Stimulated activated CD8-positive, alpha-beta memory T cell treated with anti-CD3 and anti-CD28 coated beads, Interleukin-7, amount 100 ng/mL, for 48 hours (primary cell): ENCODE measurements around the gene KATNAL1.

ENCODE experiments used
- DNase-seq, 2 donors: peaks; one replicate each; pipeline ENCODE4 v3.0.0-alpha.2; 2020; ENCODE audit warnings: low read depth in 1 of 2; ENCODE audit errors: extremely low read depth in 1 of 2

KATNAL1 gene

DNA sequence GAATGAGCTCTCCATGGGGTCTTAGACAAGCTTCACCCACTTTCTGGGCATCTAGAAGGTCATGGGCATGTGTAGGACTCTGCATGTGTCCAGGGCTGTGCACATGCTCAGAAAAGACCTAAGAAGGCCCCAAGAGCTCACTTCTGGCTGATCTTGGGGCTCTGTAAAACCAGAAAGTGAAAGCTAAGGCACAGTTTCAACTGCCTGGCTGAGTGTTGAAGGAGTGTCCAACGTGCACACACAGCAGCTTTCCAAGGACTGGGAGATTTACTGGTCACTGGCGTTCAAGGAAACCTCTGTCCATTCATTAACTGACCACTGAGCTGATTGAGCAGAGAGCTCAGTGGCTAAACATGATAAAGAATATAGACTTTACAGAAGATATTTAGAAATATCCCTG is 137.9 kb downstream of the KATNAL1 start:
- DNase-seq, result no peak

DNA sequence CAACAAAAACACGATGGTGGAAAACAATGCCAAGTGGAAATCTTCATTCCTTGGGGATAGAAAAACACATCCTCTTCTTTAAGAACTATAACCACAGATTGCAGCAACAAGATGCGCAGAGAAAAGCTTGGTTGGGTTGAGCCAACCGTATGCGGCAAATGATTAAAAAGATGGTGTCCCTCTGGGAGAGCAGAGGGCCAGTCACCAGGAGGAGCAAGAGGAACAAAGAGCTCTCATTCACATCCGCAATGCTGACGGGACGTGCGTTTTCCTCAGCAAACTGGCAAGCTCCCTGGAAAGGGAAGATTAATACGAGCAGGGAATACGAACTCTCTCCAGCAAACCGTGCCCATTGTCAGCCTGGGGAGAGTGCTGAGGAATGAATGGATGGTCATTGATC is 141.6 kb downstream of the KATNAL1 start:
- no peak for DNase-seq

DNA sequence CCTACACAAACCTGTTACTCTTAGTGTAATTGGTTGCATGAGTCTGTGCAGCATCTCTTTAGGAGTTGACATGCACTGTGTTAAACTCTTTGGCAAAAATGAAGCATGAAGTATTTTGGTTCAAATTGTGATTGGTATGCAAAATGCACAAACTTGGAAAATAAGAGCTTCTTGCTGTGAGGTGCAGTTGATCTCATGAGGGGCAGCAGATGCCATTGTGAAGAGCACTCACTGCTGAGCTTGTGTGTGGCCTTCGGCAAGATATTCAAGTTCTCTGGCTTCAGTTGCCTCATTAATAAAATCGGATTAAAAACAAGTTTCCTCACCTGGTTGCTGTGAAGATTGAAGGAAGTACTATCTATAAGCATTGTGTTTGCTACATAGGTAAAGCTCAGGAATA is 142.3 kb downstream of the KATNAL1 start:
- DNase-seq, result no peak

DNA sequence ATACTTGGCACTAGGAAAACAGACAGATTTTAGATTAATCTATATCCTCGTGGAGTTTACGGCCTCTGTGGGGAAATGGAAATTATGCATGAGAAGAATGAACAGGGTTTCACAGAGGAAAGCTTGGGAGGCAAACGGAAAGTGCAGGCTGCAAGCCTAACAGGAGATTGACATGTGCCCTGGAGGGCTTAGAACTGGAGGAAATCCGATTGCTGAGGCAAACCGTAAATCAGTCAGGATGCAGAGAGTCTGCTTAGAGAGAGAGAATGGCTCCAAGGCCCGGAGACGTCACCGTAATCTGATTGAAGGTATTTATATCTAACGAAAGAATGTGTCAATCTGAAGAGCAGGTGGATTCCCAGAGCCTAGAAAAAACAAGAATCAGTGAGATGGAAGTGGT is 143.2 kb downstream of the KATNAL1 start:
- DNase-seq, result no peak

DNA sequence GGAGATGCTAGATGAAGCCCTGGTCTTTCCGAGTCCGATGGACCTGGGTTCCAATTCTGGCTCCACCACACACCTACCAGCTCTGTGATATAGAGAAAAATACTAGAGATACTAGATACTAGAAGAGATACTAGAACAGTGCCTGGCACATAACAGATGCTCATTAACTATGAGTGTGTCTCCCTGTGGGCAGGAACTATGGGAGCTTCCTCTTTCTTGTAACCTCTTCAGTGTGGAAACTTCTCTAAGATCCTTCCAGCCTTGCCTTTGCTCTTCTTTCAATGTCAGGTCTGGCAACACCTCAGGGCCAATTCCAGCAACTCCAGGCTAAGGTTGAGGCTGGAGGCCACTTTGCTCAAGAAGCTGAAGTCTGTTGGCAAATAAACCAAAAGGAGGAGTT is 143.9 kb downstream of the KATNAL1 start:
- no peak for DNase-seq

DNA sequence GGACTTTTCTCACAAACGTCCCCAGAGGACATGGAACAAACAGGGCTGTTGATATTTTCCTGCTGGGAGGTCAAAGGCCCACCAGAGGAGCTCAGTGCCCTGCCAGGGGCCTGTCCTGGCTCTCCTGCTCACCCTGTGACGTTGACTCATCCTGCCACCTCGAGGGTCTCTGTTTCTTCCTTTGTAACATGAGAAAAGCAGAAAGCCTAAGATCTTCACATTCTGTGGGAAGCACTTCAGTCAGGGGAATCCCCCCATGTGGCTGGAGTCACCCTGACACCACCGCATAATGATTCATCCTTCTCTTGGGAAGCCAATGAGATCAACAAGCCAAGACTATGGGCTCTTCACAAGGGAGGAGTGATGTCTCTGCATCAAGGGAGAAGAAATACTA is 147.9 kb downstream of the KATNAL1 start:
- peak; percentile 42 to 62 for DNase-seq

DNA sequence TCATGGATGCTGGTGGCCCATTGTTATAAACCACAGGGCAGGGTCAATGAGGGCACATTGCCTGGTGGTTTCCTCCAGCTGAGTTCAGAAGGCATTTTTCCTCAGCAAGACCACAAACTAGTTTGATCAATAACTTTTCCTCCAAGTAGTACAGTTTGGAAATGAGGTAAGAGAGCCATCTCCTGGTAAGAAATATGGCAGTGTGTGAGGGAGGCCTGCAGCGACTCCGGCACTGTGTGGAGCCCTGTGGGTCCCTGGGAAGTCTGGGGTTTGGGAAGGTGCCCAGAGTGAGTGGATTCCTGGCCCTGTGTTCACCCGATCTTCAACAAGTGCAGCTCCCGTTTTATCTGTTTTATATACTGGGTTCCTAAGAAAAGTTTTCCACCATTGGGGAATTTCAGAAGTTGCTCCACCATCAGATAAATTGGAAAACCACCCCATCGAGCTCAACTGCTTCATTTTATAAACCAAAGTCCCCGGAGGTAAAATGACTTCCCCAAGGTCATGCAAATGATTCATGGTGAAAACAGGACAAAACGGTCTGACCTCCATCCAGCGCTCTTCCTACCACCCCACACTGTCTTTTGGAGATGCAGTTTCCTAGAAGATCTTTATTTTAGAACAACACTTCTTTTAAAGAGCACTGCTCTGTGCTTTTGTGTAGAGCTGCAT is 148.4 kb downstream of the KATNAL1 start:
- DNase-seq, result no peak

DNA sequence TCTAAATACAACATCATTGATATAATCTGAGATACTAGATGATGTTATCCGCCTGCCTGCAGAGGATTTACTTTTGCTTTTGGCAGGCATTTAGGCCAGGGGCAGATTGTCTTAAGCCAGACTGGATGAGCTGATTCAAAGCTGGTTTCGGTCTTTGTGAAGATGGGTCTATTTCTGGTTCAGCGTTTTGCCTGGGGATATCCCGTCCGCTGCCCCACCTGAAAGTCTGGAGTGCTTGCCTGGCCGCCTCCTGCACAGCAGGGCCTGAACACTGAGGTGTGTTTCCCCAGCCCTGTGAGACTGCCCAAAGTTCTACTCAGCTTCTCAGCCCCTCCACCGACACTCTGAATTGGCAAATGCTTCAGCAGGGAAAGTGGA is 149.7 kb downstream of the KATNAL1 start:
- DNase-seq, result no peak

DNA sequence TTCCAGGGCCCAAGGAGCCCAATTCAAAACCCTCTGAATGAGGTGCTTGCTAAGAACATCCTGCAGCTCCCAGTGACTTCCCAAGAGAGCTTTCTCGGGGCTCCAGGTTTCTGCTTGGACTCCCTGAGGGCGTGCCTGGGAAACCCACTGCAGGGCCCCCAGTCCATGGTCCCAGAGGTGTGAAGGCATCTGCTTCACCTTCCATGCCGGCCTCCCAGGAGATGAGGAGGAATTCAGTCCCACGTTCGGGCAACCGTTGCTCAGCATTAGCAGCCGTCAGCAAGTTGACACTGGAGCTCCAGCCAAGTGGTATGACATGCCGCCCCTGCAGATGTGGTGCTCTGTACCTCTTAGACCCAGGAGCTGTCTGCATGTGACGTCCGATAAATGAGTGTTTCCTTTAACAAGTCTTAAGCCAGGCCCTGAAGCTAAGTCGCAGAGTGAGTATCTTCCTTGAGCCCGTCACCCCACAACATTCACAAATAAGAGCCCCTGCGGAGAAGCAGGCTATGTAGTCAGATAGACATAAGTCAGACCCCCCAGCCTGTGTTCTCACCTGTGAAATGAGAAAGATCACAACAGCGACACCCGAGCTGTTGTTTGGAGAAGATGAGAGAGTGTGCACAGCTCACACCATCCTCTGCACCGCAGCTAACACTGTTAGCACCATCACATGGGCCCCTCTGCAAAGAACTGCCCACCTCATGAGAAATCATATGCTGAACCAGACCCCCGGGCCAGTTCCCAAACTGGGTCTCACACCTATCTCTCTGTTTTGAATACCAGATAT is 150.3 kb downstream of the KATNAL1 start:
- no peak for DNase-seq

DNA sequence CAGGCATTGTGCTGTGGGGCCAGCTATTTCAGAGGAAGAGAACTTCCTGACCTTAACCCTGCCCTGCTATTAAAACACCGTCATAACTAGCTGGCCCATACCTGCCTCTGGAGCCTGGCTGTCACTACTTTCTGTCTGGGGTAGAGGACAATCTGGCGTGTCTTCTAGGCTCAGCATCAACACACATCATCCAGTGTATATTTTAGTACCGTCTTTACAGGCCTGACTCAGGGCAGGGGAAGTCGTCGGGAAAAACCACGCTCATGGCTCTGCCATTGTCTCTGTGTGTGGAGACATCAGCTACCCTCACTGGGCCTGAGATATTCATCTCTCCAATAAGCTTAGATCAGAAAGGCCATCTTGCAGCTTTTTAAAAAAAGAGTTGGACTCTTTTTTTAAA is 151.1 kb downstream of the KATNAL1 start:
- DNase-seq, result no peak

DNA sequence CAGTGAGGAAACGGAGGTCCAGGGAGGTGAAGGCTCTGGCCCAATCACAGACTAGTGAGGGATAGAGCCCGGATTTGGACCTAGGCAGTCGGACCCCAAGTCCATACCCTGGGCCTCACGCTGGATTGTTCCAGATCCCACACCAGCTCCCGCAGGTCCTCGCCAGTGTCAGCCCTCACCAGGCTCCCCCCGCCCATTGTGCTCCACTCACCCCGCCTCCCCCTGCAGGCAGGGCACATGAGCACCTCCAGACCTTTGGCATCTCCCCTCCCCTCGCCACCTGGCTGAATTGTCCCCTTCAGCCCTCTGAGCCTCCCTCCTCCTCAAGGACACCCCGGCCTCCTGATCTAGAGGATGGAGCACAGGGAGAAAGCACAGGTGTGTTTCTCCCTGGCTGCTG is 152.4 kb downstream of the KATNAL1 start:
- no peak for DNase-seq

DNA sequence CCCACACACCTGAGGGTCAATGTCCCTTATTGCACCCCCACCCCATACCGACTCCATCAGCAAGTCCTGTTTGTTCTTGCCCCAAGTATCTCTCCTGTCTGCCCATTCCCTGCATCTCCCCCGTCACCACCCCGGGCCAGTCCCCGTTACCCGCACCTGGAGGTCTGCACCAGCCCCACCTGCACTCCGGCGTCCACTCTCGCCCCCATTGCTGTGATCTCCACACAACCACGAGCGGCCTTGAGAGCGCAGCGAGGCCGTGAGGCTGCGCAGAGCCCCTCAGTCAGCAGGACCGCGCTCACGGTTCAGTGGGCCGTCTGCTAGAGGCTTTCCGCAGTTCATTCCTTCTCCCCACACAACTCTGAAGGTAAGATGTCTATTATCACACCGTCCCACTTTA is 152.8 kb downstream of the KATNAL1 start:
- no peak for DNase-seq

DNA sequence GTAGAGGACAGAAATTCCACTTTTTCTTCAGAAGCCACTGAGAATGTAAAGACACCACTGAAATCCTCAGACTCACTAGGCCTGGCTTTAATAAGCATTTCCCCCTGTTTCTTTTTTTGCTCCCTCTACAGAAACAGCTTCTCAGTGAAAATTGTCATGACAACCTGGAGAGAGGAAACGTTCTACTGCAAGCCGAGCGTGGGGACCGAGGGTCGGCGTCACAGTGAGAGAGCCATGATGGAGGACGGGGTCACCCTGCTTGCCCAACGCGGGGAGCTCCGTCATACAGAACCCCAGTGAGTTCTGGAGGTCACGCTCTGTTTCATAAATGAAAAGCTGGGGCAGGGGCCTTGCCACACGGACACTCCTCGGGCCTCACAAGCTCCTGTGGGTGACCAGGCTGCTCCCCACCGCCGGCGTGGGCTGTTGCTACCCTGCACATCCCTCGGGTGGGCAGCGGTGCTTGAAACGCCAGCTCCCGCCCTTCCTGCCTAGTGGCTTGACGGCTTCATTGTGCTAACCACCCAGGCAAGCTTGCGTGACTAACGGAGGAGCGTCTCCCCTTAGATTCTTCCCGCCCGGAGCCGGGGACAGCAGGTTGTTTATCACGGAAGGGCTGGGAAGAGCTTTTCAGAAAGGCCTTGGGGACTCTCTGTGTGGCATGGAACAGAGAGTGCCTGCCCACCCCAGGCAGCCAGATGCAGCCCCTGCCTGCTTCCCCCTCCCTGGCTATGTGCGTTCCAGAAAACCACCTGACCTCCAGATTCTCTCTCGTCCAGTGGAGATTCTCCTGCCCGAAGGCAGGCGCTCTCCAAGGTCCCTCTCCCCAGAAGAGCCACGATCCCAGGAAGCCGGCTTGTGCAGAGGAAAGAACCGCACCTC is 153.6 kb downstream of the KATNAL1 start:
- no peak for DNase-seq
